Activated CD8-positive, alpha-beta memory T cell treated with anti-CD3 and anti-CD28 coated beads, Interleukin-2, amount 50 U/mL, for 1 hour (primary cell): Measurements from ENCODE around the gene PKP3.
"Not testable (repeated sequence)": the region's sequence is repeated elsewhere in the genome, so short reads cannot be mapped to it uniquely, and the experiment has no call there.

ENCODE experiments used
- DNase-seq: peaks from one replicate; pipeline ENCODE4 v3.0.0-alpha.2; 2020; ENCODE audit errors: extremely low read depth

Gene PKP3

DNA sequence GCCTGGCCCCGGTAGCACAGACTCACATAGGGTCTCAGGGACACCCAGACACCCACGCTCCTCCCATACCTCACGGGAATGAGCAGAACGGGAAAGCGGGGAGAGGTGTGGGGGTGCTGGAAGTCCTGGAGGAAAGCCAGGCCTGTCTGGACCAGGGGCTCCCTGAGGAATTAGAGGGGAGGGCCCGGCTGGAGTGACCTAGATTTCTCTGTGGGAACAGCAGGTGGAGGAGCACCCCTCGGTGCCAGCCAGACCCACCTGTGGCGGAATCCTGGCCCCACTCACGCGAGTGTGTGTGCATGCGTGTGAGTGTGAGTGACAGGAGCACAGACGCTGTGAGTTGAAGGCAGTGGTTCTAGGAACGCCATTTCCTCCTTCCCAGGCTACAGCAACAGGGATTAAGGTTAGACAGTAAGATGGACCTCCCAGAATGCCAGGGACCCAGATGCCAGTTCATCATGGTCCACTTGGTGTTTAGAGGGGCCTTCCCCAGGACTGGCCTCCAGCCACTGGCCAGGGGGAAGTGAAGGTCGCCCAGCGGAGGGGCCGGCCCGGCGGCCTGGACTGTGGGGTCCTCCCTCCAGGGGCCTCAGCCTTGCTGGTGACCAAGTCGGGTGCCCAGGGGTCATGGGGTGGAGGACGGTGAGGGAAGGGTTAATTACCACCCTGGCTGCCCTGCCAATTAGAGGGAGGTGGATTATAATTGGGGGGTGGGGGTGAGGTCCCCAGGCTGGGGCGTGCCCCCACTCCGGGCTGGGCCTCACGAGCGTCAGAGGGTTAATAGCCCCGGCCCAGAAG lies 1.0 kb downstream of the PKP3 start:
- DNase-seq = no peak

DNA sequence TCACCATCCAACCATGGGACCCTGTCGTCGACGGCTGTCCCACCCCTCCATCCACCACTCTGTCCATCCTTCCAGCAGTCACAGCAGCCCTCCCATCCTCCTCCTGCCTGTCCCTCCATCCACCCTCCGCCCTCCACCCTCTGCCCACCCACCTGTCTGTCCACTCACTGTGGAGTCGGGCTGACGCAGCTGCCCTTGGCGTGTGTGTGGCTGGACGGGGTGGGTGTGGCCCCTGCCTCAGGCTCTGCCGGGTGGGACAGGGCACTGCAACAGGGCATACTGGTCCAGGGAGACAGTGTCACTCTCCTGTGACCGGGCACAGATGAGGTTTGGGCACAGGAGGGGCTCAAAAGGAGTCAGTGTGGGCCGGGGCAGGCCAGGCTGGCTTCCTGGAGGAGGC lies 1.9 kb downstream of the PKP3 start:
- no peak for DNase-seq

DNA sequence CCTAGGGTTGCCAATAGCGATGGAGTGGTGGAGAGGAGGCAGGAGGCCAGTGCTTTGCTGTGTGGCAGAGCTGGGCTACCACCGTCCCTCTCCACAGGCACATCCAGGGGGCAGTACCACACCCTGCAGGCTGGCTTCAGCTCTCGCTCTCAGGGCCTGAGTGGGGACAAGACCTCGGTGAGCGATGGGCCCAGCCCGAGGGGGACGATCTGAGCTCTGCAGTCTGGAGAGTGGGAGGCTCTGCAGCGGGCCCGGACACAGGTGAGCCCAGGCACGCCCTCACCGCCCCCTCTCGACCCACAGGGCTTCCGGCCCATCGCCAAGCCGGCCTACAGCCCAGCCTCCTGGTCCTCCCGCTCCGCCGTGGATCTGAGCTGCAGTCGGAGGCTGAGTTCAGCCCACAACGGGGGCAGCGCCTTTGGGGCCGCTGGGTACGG lies 2.5 kb downstream of the PKP3 start:
- DNase-seq = no peak

GRCh38 chr11:396948-397548 lies 3.0 kb downstream of the PKP3 start:
- no peak for DNase-seq

GRCh38 chr11:398826-399225 lies 4.8 kb downstream of the PKP3 start:
- DNase-seq = no peak

DNA sequence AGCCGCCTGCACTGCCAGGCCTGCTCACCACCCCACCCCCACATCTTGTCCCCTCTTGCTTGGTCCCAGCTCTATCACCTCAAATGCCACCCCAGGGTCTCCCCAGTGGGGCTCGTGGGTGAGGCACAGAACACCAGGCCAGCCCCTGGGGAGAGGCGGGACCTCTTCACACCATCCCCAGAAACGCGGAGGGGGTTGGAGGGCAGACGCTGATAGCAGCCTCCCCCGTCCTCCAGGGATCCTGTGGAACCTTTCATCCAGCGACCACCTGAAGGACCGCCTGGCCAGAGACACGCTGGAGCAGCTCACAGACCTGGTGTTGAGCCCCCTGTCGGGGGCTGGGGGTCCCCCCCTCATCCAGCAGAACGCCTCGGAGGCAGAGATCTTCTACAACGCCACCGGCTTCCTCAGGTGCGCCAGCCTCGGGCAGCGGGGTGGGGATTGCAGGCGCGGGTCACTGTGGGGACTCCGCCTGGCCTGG lies 5.8 kb downstream of the PKP3 start:
- no peak for DNase-seq

DNA sequence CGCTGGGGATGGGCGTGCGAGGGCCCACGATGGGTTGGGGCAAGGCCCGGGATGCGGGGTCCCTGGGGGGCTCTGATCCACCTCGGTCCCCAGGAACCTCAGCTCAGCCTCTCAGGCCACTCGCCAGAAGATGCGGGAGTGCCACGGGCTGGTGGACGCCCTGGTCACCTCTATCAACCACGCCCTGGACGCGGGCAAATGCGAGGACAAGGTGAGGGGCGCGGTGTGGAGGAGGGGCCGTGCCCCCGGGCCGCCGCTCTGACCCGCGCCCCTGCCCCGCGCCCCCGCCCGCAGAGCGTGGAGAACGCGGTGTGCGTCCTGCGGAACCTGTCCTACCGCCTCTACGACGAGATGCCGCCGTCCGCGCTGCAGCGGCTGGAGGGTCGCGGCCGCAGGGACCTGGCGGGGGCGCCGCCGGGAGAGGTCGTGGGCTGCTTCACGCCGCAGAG lies 6.3 kb downstream of the PKP3 start:
- no peak for DNase-seq

GRCh38 chr11:401196-401595 lies 7.2 kb downstream of the PKP3 start:
- DNase-seq = not testable (repeated sequence)

GRCh38 chr11:403021-403760 lies 9.2 kb downstream of the PKP3 start:
- no peak for DNase-seq

- no peak for DNase-seq
Measured at GRCh38 chr11:403761-404431, 9.9 kb downstream of the PKP3 start.

DNA sequence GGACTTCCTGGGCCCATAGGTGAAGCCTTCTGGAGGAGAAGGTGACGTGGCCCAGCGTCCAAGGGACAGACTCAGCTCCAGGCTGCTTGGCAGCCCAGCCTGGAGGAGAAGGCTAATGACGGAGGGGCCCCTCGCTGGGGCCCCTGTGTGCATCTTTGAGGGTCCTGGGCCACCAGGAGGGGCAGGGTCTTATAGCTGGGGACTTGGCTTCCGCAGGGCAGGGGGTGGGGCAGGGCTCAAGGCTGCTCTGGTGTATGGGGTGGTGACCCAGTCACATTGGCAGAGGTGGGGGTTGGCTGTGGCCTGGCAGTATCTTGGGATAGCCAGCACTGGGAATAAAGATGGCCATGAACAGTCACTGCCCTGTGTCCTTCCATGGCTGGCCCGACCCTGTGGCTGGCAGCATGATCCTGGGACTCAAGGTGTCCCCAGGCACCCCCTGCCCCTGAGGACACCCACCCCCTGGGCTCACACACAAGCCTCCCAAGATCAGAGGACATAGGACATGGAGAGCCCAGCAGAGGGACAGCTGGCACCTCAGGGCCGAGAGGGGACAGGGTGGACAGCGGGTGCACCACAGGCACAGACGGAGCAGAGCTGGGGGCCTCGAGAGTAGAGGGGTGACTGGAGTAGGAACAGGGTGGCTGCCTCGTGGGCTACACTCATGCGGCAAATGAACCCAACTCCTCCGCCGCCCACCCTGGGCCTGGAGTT lies 10.7 kb downstream of the PKP3 start:
- no peak for DNase-seq

DNA sequence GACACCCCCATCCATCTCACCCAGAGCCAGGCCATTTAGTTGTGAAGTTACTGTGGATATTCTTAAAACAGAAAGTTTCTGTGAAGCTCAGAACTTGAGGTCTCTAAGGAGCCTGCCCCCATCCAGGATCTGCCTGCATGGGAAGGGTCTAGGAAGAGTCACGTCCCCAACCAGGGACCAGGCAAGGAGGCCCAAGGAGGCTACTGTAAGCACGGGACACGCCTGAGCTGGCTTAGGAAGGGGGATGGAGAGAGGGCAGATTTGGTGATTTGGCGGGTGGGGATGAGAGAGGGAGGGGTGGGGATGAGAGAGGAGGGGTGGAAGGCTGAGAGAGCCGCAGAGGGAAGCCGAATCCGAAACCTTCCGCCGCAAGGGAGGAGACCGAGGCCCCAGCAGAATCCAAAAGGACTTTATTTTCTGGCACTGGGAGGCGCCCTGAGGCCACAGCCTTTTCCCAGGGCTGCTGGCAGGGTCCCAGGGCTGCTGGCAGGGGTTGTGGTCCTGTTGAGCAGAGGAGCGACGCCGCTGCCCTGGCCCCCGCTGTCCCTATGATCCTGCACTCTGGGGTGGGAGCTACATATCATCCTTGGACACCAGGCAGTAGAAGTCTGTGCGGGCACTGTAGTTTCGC lies 11.4 kb downstream of the PKP3 start:
- no peak for DNase-seq

GRCh38 chr11:405954-406795 lies 12.2 kb downstream of the PKP3 start:
- DNase-seq = no peak

DNA sequence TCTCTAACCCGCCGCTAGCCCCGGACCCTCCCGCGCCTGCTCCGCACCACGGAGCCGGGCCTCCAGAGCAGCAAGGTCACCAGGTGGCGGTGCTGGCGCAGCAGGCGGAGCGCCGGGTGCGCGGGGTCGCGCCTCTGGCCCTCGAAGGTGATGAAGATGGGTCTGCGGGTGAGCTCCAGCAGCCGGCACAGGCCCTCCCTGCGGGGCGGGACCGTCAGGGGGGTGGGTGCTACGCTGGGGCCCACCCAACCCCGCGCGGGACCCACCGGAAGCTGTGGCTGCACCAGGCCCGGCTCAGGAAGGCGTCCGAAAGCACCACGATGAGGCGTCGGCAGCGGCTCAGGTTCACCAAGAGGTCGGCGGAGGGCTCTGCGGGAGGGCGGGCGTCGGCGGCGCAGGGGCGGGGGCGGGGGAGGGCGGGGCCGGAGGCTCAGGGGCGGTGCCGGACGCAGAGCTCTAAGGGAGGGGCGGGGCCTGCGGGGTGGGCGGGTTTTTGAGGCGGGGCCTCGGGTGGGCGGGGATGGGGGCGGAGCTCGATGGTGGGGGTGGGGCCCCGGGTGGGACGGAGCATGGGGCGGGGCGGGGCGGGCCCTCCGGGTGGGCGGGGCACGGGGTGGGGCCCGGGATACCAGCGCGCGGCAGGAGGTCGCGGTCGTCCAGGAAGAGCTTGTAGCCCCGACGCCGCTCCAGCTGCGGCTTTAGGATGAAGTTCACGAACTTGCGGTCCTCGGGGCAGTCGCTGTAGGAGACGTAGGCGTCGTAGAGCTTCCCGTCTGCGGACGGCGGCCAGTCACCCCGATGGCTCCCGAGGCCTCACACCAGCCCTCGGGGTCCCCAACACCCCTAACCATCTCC lies 13.0 kb downstream of the PKP3 start:
- peak; percentile 88 for DNase-seq

DNA sequence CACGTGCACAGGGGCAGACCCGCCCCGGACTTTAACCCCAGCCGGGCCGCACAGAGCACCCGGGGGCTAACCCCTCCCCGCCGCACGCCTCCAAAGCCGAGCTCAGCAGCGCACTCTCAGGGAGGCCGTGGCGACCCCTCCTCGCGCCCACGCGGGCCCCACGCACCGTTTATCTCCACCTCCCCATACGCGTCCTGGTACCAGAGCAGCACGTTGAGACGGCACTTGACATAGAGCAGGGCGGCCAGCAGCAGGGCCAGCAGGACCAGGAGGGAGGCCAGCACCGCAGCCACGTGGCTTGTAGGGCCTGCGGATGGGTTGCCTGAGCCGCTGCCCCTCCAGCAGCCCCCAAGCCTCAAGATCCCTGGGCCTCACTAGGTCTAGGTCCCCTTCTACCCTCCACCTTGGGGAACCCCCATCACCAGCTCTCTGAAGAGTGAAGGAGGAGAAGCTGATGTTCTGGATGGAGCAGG lies 13.7 kb downstream of the PKP3 start:
- DNase-seq = no peak

DNA sequence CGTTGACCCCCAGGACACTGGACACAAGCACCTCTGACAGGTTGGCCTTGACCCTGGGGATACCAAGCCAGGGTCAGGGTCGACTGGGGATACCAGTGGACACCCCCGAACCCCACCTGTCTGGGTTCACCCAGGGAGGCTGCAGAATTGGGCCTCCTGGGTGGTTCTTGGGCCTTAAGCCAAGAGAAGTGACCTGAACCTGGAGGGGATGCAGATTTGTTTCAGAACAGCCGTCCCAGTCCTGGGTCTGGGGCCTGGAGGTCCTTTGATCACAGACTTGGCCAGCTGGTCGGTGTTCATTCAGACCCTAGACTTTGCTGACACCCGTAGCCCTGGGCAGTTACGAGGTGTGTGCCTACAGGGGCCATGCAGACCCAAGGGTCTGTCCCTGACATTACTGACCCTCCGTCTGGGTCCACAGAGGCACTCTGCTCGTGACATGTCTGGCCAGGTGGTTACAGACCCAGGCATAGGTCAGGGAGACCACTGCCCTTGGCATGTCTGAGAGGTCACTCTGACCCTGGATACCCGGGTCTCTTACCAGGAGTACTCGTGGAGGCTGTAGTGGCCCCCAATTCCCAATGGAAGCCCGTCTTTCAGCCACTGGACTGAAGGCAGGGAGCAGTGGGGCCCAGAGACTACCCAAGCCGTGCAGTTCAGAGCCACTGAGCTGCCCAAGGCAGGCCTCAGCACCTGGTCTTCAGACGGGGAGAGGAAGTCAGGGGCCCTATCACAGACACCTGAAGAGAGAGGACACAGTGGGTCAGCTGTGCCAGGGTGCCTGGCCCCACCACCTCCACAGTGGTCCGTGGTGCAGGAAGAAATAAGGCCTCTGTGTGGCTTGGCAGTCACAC lies 14.4 kb downstream of the PKP3 start:
- DNase-seq = no peak

DNA sequence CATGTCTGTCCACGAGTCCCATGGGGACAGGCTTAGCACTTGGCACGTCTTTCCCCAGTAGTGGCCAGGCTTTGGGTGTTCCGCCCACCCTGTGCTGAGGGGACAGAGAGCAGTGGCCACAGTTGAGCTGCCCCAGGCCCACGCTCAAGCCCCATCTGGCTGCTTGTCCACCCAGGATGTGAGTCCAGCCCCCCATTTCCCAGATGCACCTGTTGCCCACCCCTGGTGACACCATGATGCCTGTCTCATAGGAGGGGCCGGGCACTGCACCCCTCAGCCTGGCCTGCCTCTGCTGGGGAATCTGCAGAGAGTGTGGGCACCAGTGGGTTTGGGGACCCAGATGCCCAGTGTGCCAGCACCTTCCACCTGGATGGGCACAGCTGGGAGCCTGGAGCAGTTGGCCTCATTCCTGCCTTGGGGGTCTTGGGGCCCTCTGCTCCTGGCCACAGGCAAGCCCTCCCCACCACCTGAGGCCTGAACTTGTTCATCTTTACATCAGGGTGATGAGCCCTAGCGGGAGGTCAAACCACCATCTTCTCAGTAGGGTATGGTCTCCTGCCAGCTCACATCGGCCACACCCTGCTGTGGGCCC lies 15.1 kb downstream of the PKP3 start:
- DNase-seq = no peak
